Osteocyte (in vitro differentiated cells): Measurements from ENCODE around the gene KCNH5. TPM values are rescaled to one million over a fixed set of nuclear protein-coding genes. Genes with fewer than 3 reads are reported as not detected.

ENCODE experiments used
- DNase-seq: peaks from one replicate; pipeline ENCODE4 v3.0.0; 2021; ENCODE audit warnings: mixed read lengths; ENCODE audit not compliant: unreplicated experiment; ENCODE audit errors: extremely low spot score
- H3K27ac Mint-ChIP-seq: one replicate; pipeline ENCODE4 v1.8.0; 2021; ENCODE audit warnings: mild to moderate bottlenecking, mixed read lengths; ENCODE audit not compliant: unreplicated experiment
- H3K27me3 Mint-ChIP-seq: one replicate; pipeline ENCODE4 v1.8.0; 2021; ENCODE audit warnings: mixed read lengths; ENCODE audit not compliant: unreplicated experiment
- H3K36me3 Mint-ChIP-seq: one replicate; pipeline ENCODE4 v1.8.0; 2021; ENCODE audit warnings: mixed read lengths; ENCODE audit not compliant: unreplicated experiment
- H3K4me1 Mint-ChIP-seq: one replicate; pipeline ENCODE4 v1.8.0; 2021; ENCODE audit warnings: mixed read lengths; ENCODE audit not compliant: unreplicated experiment
- H3K4me3 Mint-ChIP-seq: one replicate; pipeline ENCODE4 v1.8.0; 2021; ENCODE audit warnings: mild to moderate bottlenecking, moderate library complexity, mixed read lengths; ENCODE audit not compliant: unreplicated experiment
- H3K9me3 Mint-ChIP-seq: one replicate; pipeline ENCODE4 v1.8.0; 2021; ENCODE audit warnings: mixed read lengths; ENCODE audit not compliant: unreplicated experiment
- CTCF ChIP-seq: fragments of 200-600 bp; sonication (generic); IDR thresholded peaks from 2 replicates; pipeline ENCODE4 v1.5.0; 2021; ENCODE audit warnings: antibody characterized with exemption, mild to moderate bottlenecking, moderate library complexity
- total RNA-seq: library from RNA; stranded (reverse); gene quantifications from 2 replicates; pipeline ENCODE4 v1.2.1, GENCODE V29; 2021

Gene KCNH5
- total RNA-seq, 1 donor from 2014 or later, result not detected

DNA sequence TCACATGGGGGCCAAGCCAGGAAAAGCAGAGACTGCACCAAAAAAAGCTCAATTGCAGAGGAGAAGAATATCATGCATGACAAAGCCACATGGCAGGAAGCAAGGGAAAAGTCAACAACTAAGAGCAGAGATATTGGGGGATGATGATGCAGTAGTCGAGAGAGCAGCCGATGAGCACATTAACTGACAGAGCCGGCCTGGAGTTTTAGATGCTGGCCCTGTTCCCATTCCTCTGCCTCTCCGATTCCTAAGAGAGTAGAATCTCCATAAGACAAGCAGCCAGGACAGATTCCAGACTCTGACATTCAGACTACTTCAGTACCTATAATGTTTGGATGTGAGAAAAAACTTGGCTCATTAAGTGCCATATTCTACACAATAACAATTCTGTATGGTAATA is 155.9 kb downstream of the KCNH5 start:
- no peak overlapping the region for H3K4me3 Mint-ChIP-seq
- DNase-seq, result no peak
- no peak overlapping the region for H3K27ac Mint-ChIP-seq
- no peaks in the 10 kb centered on the region for H3K36me3 Mint-ChIP-seq
- peaks cover 4% of the 10 kb centered on the region for H3K27me3 Mint-ChIP-seq
- H3K9me3 Mint-ChIP-seq, result no peaks in the 10 kb centered on the region
- no peaks in the 10 kb centered on the region for H3K4me1 Mint-ChIP-seq
- TF ChIP-seq CTCF, result no peak

- no peaks in the 10 kb centered on the region for H3K36me3 Mint-ChIP-seq
- H3K9me3 Mint-ChIP-seq, result no peaks in the 10 kb centered on the region
- H3K27ac Mint-ChIP-seq, result no peak overlapping the region
- DNase-seq, result no peak
- no peaks in the 10 kb centered on the region for H3K4me1 Mint-ChIP-seq
- no peak overlapping the region for H3K4me3 Mint-ChIP-seq
- no peak for TF ChIP-seq CTCF
- H3K27me3 Mint-ChIP-seq, result peaks cover 4% of the 10 kb centered on the region
Measured at GRCh38 chr14:62886461-62886860, 158.8 kb downstream of the KCNH5 start.

DNA sequence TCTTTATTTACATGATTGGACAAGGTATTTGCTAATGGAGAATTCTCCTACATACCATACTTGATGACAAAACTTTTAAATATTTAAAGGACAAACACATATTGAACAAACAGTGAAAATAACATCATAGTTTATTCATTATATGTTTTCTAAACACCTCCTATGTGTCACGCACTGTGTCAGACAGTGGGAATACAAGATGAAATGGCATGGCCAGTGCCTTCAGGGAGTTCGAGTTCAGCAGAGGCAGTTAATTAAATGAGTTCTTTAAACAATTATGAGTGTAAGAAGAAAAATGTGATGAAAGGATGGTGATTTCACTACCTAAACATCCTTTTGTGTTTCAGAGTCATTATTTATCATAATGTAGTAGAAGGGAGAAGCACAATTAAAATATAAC is 159.8 kb downstream of the KCNH5 start:
- no peaks in the 10 kb centered on the region for H3K9me3 Mint-ChIP-seq
- H3K36me3 Mint-ChIP-seq, result no peaks in the 10 kb centered on the region
- DNase-seq, result no peak
- no peak overlapping the region for H3K4me3 Mint-ChIP-seq
- H3K27ac Mint-ChIP-seq, result no peak overlapping the region
- no peaks in the 10 kb centered on the region for H3K4me1 Mint-ChIP-seq
- no peak for TF ChIP-seq CTCF
- H3K27me3 Mint-ChIP-seq, result peaks cover 4% of the 10 kb centered on the region

DNA sequence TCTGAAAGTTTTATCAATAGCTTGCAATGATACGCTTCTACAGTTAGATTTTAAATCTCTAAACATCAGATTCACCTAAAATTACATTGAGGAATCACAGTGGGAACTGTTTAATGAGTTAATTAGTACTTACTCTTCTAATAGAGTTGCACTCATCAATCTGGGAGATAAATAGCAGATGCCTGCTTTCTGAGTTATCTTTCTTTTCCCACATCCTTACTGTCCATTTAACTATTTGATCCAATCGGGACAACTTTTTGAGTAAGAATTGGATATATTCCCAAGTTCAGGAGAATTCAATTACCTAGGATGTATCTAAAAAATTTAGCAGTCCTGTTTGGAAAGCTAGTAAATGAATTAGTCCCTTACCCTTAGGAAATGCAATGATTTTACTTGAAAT is 162.3 kb downstream of the KCNH5 start:
- Mint-ChIP-seq H3K4me1 (no peaks in the 10 kb centered on the region), H3K27ac (no peak overlapping the region), H3K9me3 (no peaks in the 10 kb centered on the region), H3K36me3 (no peaks in the 10 kb centered on the region), H3K27me3 (peaks cover 4% of the 10 kb centered on the region), H3K4me3 (no peak overlapping the region)
- TF ChIP-seq CTCF, result no peak
- no peak for DNase-seq

- no peak for TF ChIP-seq CTCF
- H3K4me3 Mint-ChIP-seq, result no peak overlapping the region
- no peaks in the 10 kb centered on the region for H3K4me1 Mint-ChIP-seq
- no peaks in the 10 kb centered on the region for H3K27me3 Mint-ChIP-seq
- no peak overlapping the region for H3K27ac Mint-ChIP-seq
- DNase-seq, result no peak
- H3K36me3 Mint-ChIP-seq, result no peaks in the 10 kb centered on the region
- H3K9me3 Mint-ChIP-seq, result no peaks in the 10 kb centered on the region
Measured at GRCh38 chr14:62866376-62866775, 178.9 kb downstream of the KCNH5 start.
